Activated CD4-positive, CD25-positive, alpha-beta regulatory T cell (primary cell): ENCODE data around the gene MARCKSL1.
"Not testable (repeated sequence)": the region's sequence is repeated elsewhere in the genome, so short reads cannot be mapped to it uniquely, and the experiment has no call there.

ENCODE experiments used
- DNase-seq, 4 experiments: peaks; one replicate each; lab custom pipeline; 2025; lab: John Stamatoyannopoulos, UW

MARCKSL1 gene

DNA sequence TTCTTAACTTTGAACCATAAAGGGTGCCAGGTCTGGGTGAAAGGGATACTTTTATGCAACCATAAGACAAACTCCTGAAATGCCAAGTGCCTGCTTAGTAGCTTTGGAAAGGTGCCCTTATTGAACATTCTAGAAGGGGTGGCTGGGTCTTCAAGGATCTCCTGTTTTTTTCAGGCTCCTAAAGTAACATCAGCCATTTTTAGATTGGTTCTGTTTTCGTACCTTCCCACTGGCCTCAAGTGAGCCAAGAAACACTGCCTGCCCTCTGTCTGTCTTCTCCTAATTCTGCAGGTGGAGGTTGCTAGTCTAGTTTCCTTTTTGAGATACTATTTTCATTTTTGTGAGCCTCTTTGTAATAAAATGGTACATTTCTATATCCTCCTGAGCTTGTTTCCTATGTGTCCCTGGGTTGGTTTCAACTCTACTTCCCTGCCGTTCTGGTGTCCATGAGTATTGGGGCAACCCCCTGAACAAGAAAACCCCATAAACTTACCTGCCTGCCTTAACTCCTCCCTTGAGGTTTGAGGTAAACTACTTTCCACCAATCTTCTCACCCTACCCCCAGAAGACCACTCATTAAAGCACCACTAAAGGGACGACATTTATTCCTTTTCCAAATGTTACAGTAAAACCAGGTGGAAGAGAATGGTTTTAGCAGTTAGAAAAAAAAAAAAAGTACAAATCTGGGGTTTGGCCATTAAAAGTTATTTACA, 2.6 kb downstream of the MARCKSL1 start:
- no peak for DNase-seq

DNA sequence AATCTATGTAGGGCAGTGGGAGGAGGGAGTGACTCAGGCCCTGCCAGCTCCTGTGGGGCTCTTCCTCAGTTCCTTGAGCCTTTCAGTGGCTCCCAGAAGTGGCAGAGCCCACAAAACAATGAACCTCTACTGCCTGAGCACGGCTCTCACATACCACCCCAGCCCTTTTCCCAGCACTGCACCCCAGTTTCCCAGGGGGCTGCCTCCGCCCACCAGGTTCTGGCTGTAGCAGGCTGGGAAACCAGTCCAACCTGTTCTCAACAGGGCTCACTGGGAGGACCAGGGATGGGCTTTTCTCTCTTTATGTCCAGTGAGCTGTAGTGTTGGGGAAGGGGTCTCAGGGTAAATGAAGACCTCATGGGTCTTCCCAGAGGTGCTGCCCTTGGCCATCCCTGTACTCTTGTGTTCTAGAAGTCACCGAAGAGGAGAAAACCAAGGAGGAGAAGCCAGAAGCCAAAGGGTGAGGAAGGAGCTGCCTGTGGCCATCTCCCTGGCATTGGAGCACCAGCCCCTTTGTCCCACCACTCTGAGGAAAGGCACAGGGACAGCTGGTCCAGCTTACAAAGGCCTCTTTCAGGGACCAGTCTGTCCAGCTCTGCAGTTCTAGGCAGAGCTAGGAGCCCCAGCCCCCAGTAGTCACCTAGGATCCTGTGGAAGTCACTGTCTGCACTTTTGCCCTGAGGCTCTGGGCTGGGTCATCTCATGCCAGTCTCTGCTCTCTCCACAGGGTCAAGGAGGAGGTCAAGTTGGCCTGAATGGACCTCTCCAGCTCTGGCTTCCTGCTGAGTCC, 3.5 kb downstream of the MARCKSL1 start:
- no peak for DNase-seq

DNA sequence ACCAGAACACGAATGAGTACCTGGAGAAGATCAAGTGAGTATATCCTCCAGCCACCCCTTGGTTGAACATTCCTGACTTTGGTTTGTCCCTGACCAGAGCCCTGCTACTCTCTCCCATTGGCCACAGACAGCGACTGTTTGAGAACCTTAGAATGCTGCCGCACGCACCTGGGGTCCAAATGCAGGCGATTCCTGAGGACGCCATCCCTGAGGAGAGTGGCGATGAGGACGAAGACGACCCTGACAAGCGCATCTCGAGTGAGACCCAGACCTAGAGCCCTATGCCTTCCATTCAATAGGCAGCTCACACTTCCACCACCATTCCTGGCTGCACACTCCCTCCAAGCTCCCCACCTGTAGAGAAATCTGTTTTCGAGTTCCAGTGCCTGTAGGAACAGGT, 4.5 kb downstream of the MARCKSL1 start:
- DNase-seq: no peak

DNA sequence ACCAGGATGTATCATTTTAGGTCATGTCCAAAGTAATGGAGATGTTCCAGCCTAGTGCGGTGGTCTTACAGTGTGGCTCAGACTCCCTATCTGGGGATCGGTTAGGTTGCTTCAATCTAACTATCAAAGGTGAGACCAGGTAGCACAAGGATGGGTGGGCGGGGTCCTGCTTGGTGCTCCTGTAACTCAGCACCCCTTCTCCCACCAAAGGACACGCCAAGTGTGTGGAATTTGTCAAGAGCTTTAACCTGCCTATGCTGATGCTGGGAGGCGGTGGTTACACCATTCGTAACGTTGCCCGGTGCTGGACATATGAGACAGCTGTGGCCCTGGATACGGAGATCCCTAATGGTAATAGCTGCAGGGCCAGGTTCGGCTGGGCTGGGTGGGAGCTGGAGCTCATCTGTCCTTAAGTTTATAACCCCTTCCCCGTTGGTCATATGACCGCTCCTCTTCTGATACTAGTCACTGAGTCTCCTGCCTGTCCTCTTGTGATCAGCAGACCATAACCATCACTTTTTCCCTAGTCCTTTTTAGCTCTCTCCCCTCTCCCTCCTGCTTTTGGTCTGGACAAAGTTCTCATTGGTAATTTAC, 5.4 kb downstream of the MARCKSL1 start:
- DNase-seq: no peak

DNA sequence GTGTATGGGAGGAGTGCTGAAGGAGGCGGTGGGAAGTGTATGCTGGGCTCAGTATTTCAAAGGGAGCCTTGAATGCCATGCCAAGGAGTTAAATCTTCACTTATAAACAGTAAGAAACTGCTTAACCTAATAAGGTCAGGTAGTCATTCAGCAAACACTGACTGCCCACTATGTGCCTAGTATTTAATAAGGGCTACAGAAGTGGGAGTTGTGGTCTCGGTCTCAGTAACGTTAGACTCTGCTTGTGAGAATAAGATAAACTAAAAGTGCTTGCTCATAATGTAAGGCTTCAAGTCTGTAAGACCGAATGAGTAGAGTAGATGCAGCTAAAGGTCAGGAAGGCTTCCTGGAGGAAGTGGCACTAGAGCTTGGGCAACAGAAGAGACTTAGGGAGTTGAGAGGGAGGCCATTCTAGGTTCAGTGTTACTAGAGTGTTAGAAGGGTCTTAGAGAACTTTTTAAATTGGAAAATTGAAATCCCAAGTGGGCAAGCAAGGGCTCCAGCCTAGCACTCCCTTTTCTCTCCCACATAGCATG, 6.0 kb downstream of the MARCKSL1 start:
- no peak for DNase-seq

DNA sequence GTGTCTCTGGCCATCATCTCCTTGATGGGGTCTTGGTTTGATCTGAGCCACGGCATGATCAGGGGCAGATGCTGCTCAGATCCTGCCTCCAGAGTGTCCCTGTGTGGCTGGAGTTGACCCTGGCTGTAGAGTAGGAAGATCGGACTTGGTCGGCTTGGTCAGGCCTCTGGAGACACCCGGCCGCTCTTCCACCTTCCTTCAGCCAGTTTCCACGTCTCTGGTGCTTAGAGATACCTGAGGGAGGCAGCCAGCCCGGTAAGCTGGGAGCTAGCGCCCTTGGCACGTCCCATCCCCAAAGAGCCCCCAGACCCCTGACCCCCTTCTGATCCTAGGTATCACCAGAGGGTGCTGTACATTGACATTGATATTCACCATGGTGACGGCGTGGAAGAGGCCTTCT, 8.8 kb downstream of the MARCKSL1 start:
- no peak for DNase-seq

GRCh38 chr1:32321712-32322291, 14.2 kb downstream of the MARCKSL1 start:
- no peak for DNase-seq

DNA sequence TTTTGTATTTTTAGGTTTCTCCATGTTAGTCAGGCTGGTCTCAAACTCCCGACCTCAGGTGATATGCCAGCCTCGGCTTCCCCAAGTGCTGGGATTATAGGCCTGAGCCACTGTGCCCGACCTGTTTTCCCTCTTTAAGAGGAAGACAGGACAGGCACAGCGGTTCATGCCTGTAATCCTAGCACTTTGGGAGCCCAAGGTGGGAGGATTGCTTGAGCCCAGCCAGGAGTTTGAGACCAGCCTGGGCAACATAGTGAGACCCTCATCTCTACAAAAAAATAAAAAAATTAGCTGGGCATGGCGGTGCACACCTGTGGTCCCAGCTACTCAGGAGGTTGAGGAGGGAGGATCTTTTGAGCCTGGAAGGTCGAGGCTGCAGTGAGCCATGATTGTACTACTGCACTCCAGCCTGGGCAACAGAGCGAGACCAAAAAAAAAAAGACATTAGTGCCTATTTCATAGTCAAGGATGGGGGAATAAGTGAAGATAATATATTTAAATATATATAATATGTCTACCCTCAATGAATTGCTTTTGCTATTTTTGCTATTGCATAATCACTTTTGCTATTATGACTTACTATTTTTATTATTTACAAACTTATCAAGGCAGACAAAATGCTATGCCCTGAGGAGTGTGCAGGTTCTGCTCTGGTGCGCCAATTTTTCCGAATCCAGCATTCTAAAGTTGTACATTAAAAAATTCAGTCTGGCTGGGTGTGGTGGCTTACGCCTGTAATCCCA, 17.7 kb downstream of the MARCKSL1 start:
- no peak for DNase-seq

DNA sequence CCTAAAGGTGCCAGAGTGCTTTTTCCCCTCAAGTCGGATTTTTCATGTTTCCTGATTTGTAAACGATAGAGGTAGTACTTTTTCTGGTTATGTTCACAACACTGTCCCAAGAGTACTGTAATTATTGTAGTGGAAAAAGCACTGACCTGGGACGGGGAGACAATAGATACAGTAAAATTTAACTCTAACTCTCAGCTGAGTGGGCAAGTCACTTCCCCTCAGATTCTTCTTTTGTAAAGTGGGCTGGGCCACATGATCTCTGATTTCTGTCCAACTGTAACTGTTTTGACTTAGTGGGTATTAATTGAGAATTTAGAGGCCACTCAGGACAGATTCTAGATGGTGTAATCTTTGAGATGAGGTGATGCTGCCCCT, 19.1 kb downstream of the MARCKSL1 start:
- no peak for DNase-seq

DNA sequence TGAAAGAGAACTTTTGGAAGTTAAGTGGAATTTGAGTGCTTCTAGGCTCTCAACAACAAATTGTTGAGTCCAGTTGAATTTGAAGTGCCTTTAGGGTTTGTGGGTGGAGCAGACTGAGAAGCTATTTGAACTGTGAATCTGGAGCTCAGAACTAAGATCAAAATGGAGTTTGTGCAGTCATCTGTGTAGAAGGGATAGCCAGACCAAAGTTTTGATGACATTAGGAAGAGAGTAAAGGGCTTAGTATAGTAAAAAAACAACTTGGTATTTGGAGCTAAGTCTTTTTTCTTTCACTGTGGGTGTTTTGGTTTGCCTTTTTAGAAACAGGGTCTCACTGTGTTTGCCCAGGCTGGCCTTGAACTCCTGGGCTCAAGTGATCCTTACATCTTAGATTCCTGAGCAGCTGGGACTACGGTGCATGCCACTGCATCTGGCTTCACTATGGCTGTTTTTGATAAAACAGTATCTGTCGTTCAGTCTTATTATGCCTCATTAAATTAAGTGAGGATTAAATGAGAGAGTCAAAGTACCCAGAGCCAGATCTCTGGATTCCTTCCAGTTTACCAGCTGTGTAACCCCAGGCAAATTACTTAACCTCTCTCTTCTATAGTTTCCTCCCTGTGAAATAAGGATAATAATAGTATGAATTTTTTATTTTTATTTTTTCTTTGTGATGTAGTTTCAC, 24.2 kb downstream of the MARCKSL1 start:
- DNase-seq: no peak

DNA sequence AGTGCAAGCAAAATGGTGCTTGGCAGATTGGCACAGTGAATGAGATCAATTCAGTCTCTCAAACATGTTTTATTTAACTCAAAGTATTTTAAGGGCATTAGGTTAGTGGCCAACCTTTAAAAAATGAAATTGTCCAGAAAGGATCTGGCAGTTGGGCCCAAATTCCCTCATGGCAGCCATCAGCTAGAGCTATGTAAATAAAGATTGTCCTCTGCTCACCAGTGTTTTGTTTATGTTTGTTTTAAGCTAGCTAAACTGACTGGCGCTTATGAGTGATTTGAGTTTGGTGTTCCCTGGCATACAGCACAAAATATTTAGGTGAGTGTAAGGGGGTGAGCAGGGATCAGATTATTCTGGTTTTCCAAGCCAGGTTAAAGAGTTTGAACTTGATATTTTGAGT, 26.1 kb downstream of the MARCKSL1 start:
- no peak for DNase-seq

GRCh38 chr1:32307324-32307723, 28.7 kb downstream of the MARCKSL1 start:
- DNase-seq: no peak

DNA sequence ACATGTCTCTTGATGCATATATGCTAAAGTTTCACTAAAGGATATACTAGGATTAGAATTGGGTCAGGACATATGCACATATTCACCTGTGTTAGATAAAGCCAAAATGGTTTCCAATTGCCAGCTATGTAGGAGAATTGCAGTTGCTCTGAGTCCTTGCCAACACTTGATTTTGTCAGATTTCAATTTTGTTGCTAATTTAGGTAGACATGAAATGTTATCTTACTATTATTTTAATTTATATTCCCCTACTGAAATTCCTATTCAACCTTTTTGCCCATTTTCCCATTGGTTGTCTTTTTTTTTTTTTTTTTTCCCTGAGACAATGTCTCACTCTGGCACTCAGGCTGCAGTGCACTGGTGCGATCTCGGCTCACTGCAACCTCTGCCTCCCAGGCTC, 30.7 kb downstream of the MARCKSL1 start:
- DNase-seq: no peak

- no peak for DNase-seq
These were observed 31.9 kb downstream of the MARCKSL1 start for GRCh38 chr1:32303997-32304622.

GRCh38 chr1:32303358-32303757, 32.7 kb downstream of the MARCKSL1 start:
- no peak for DNase-seq

GRCh38 chr1:32299327-32299726, 36.7 kb downstream of the MARCKSL1 start:
- no peak for DNase-seq

- not testable (repeated sequence) for DNase-seq
These were observed 37.8 kb downstream of the MARCKSL1 start for GRCh38 chr1:32298211-32298610.

DNA sequence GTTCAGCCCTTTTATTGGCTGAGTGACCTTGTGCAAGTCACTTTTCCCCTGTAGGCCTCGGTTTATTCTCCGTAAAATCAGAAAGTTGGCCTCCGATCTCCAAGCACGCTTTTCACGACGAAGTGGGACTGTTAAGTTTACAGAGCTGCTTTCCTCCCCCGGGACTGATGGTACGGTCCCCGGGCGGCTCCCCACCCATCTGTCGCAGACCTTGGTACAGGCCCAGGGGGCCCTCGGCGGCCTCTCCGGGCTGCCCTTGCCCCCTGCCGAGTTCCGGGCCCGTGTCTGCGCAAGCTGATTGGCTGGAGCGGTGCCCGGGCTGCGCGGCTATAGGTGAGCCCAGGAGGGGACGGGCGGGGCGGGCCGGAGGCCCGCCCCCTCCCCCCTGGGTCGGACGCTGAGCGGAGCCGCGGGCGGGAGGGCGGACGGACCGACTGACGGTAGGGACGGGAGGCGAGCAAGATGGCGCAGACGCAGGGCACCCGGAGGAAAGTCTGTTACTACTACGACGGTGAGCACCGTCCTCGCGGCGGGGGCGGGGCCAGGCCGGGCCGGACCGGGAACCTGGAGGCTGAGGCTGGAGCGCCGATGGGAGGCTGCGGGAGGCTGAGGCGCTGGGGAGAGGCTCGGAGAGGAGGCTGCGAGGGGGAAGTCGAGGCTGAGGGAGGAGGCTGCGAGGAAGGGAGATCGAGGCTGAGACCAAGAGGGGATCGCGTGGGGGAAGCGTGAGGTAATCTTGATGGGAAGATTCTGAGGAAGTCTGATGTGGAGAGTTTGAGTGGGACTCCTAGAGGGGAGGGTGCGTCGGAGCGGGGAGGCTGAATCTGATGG, 44.1 kb downstream of the MARCKSL1 start, which contains the start of gene HDAC1:
HDAC1 (plus strand) TSS at position 376 of the 831 bp plus-strand sequence; CDS start at position 463, 87 bp downstream.
- DNase-seq: peak; percentile 89 to 94 (median 91)

GRCh38 chr1:32291145-32291707, 44.8 kb downstream of the MARCKSL1 start:
- DNase-seq: no peak
